K562 (cell line): Measurements from ENCODE around the gene ATXN1. TPM values are rescaled to one million over a fixed set of nuclear protein-coding genes. Genes with fewer than 3 reads are reported as not detected.

Source experiments
- ATAC-seq: fragments of 200-7000 bp; cut with Tn5 transposase; 3 replicates; pipeline ENCODE4 v1.9.1; 2020; ENCODE audit warnings: moderate library complexity
- BruUV-seq: library from RNA; stranded (reverse); fragments of 400-500 nt; replicated peaks from 2 replicates; lab custom pipeline; 2021; lab: Mats Ljungman, UMichigan
- CTCF ChIA-PET: fragments of 300-600 bp; formaldehyde crosslinking; extraction: SDS; loops from one replicate; lab custom pipeline; 2021; ENCODE audit warnings: low intra/inter-chr PET ratio; lab: Yijun Ruan, JAX
- POLR2A ChIA-PET: fragments of 300-600, 350-650 bp; sonication (Branson Sonifier 250); formaldehyde crosslinking; extraction: SDS; loops from one replicate; lab custom pipeline; 2021; ENCODE audit warnings: antibody characterized with exemption, inconsistent platforms; lab: Yijun Ruan, JAX
- DNase-seq, 4 experiments: peaks; one replicate each; pipeline versions ENCODE4 v3.0.0 to v3.0.0-alpha.2; 2011 to 2018; ENCODE audit warnings: low spot score in 3 of 4, mixed read lengths in 3 of 4; ENCODE audit errors: extremely low read depth in 1 of 4
- FAIRE-seq: peaks from 2 replicates; lab custom pipeline; 2011; peaks lifted over from hg19 to GRCh38; lab: Jason Lieb, UNC
- H2AFZ ChIP-seq: 2 replicates; pipeline ENCODE4 v1.6.0; 2011; ENCODE audit warnings: low read depth, low read length, control low read depth, inconsistent platforms
- H3K27ac ChIP-seq: fragments of 200-600 bp; 3 replicates; pipeline ENCODE4 v1.8.0; 2011; ENCODE audit warnings: low read depth, mild to moderate bottlenecking, control low read depth, inconsistent platforms, low read length, moderate library complexity, mixed read lengths; ENCODE audit errors: extremely low read depth
- H3K27me3 ChIP-seq, 2 experiments: fragments of 300-600 bp in 1 of 2; 2 replicates in 1 of 2; 3 replicates in 1 of 2; pipeline versions ENCODE4 v1.6.0 to v1.8.0; 2011; ENCODE audit warnings: inconsistent platforms in 2 of 2, low read length in 2 of 2, mild to moderate bottlenecking in 1 of 2, mixed read lengths in 1 of 2, moderate library complexity in 1 of 2; ENCODE audit not compliant: control insufficient read depth in 2 of 2, insufficient read depth in 2 of 2
- H3K36me3 ChIP-seq: fragments of 300-600 bp; 3 replicates; pipeline ENCODE4 v1.8.0; 2011; ENCODE audit warnings: mild to moderate bottlenecking, low read length, inconsistent platforms; ENCODE audit not compliant: control insufficient read depth, insufficient read depth
- H3K4me1 ChIP-seq, 2 experiments: fragments of 200-600 bp in 1 of 2; replicated peaks in 1 of 2; 2 replicates in 1 of 2; 3 replicates in 1 of 2; pipeline versions ENCODE4 v1.5.1 to v1.8.0; 2011; ENCODE audit warnings: inconsistent platforms in 2 of 2, low read length in 2 of 2, mild to moderate bottlenecking in 1 of 2, mixed read lengths in 1 of 2, moderate library complexity in 1 of 2; ENCODE audit not compliant: control insufficient read depth in 2 of 2, insufficient read depth in 2 of 2
- H3K4me2 ChIP-seq: 2 replicates; pipeline ENCODE4 v1.6.1; 2011; ENCODE audit warnings: low read length, control low read depth, inconsistent platforms, mixed read lengths; ENCODE audit not compliant: insufficient read depth
- H3K4me3 ChIP-seq: fragments of 200-600 bp; sonication (generic), shearing (Covaris generic); 2 replicates; pipeline ENCODE4 v1.5.1; 2016; ENCODE audit warnings: control low read depth, inconsistent platforms
- H3K79me2 ChIP-seq: fragments of 200-600 bp; 3 replicates; pipeline ENCODE4 v1.8.0; 2011; ENCODE audit warnings: low read length, inconsistent platforms; ENCODE audit not compliant: control insufficient read depth, insufficient read depth
- H3K9ac ChIP-seq, 2 experiments: 2 replicates each; pipeline versions ENCODE4 v1.6.0 to v1.6.1; 2011; ENCODE audit warnings: low read depth in 2 of 2, low read length in 2 of 2, control low read depth in 1 of 2, inconsistent platforms in 1 of 2, mild to moderate bottlenecking in 1 of 2, mixed read lengths in 1 of 2; ENCODE audit not compliant: insufficient read depth in 1 of 2
- H3K9me1 ChIP-seq: one replicate; pipeline ENCODE4 v1.6.0; 2011; ENCODE audit warnings: inconsistent platforms, mild to moderate bottlenecking, low read length, moderate library complexity; ENCODE audit not compliant: control insufficient read depth, insufficient read depth
- H3K9me3 ChIP-seq: replicated peaks from 2 replicates; pipeline ENCODE4 v1.5.1; 2011; ENCODE audit warnings: low read depth, low read length, inconsistent platforms; ENCODE audit not compliant: control insufficient read depth, insufficient read depth
- H4K20me1 ChIP-seq: replicated peaks from 2 replicates; pipeline ENCODE4 v1.6.1; 2011; ENCODE audit warnings: low read length, inconsistent platforms, mixed read lengths; ENCODE audit not compliant: control insufficient read depth, insufficient read depth
- CREBBP ChIP-seq: IDR thresholded peaks from one replicate; pipeline ENCODE4 v1.6.1; 2012; ENCODE audit warnings: low read depth, mild to moderate bottlenecking, control low read depth, inconsistent platforms, low read length
- FOXA3 ChIP-seq, 2 experiments: fragments of 450-650 bp in 1 of 2; sonication (generic) in 1 of 2; formaldehyde crosslinking; IDR thresholded peaks in 1 of 2; conservative IDR thresholded peaks in 1 of 2; 2 replicates each; pipeline versions ENCODE4 v1.4.0 to v1.8.0; 2020 to 2022; ENCODE audit warnings: mild to moderate bottlenecking in 2 of 2, missing genetic modification reagents in 1 of 2
- HNRNPUL1 ChIP-seq: fragments of 200-400 bp; formaldehyde crosslinking; IDR thresholded peaks from 2 replicates; pipeline ENCODE4 v1.6.1; 2017; ENCODE audit warnings: low read length
- NR2C2 ChIP-seq, 2 experiments: fragments of 200-800 bp in 1 of 2; sonication (Bioruptor generic) in 1 of 2; sonication (generic) in 1 of 2; formaldehyde crosslinking in 1 of 2; IDR thresholded peaks; 2 replicates each; pipeline versions ENCODE4 v1.6.1 to v1.8.0; 2016 to 2022; ENCODE audit warnings: mild to moderate bottlenecking in 1 of 2, missing compliant biosample characterization in 1 of 2, missing genetic modification characterization in 1 of 2, missing genetic modification reagents in 1 of 2
- NR4A1 ChIP-seq, 2 experiments: fragments of 250-450 bp in 1 of 2; fragments of 450-650 bp in 1 of 2; sonication (Bioruptor Pico) in 1 of 2; IDR thresholded peaks; 2 replicates each; pipeline versions ENCODE4 v1.4.0 to v1.6.1; 2016 to 2020; ENCODE audit warnings: mild to moderate bottlenecking in 2 of 2, missing compliant biosample characterization in 1 of 2, missing genetic modification characterization in 1 of 2, moderate library complexity in 1 of 2
- PHTF2 ChIP-seq: fragments of 250-450 bp; sonication (Bioruptor Pico); IDR thresholded peaks from 2 replicates; pipeline ENCODE4 v1.5.0; 2021; ENCODE audit warnings: mild to moderate bottlenecking
- RBM14 ChIP-seq: fragments of 200-400 bp; formaldehyde crosslinking; IDR thresholded peaks from 2 replicates; pipeline ENCODE4 v1.6.1; 2018; ENCODE audit warnings: low read depth, mild to moderate bottlenecking, low read length, moderate library complexity, borderline replicate concordance; ENCODE audit not compliant: insufficient read depth
- SOX6 ChIP-seq: fragments of 450-650 bp; IDR thresholded peaks from 2 replicates; pipeline ENCODE4 v1.6.1; 2014; ENCODE audit warnings: mild to moderate bottlenecking
- THAP12 ChIP-seq: fragments of 250-450 bp; sonication (Bioruptor Pico); IDR thresholded peaks from 2 replicates; pipeline ENCODE4 v1.9.0; 2021; ENCODE audit warnings: mild to moderate bottlenecking, inconsistent platforms
- ZC3H4 ChIP-seq: sonication (generic); formaldehyde crosslinking; IDR thresholded peaks from 2 replicates; pipeline ENCODE4 v1.9.0; 2021; ENCODE audit warnings: missing genetic modification reagents, borderline replicate concordance
- ZC3H8 ChIP-seq: fragments of 450-650 bp; IDR thresholded peaks from 2 replicates; pipeline ENCODE4 v1.6.1; 2017
- ZFP30 ChIP-seq: fragments of 250-450 bp; sonication (Bioruptor Pico); IDR thresholded peaks from 2 replicates; pipeline ENCODE4 v1.8.0; 2022; ENCODE audit warnings: moderate library complexity, mild to moderate bottlenecking, inconsistent platforms, borderline replicate concordance
- ZNF518B ChIP-seq: fragments of 250-450 bp; sonication (Bioruptor Pico); IDR thresholded peaks from 2 replicates; pipeline ENCODE4 v1.5.0; 2021; ENCODE audit warnings: mild to moderate bottlenecking, moderate library complexity
- ZNF561 ChIP-seq: fragments of 450-650 bp; formaldehyde crosslinking; conservative IDR thresholded peaks from 2 replicates; pipeline ENCODE4 v1.4.0; 2020; ENCODE audit warnings: mild to moderate bottlenecking, moderate library complexity
- ZNF695 ChIP-seq: fragments of 450-650 bp; formaldehyde crosslinking; IDR thresholded peaks from 2 replicates; pipeline ENCODE4 v1.4.0; 2020; ENCODE audit warnings: mild to moderate bottlenecking, moderate library complexity
- WGBS: fragments of 100-300 bp; shearing (Covaris generic); methylation state at CpG from one replicate; pipeline ENCODE4 v1.1.6; 2016; ENCODE audit warnings: low coverage, mixed read lengths; ENCODE audit not compliant: insufficient coverage; ENCODE audit errors: missing lambda C conversion rate; 5-methylcytosine and 5-hydroxymethylcytosine counted together
- in situ Hi-C: fragments of 300-500 bp; cut with MboI; formaldehyde crosslinking; loops from 4 replicates; pipeline ENCODE4 v1.15.0; 2018; ENCODE audit warnings: inconsistent platforms, mixed read lengths
- intact Hi-C: fragments of 100-400 bp; cut with micrococcal nuclease; formaldehyde crosslinking; loops from 2 replicates; pipeline ENCODE4 v1.14.2; 2022
- polyA plus RNA-seq, 8 experiments: library from polyadenylated mRNA; depleted of rRNA in 4 of 8; stranded (reverse) in 5 of 8; unstranded in 3 of 8; fragments of >200 nt; fragmentation: Nextera tagmentation in 2 of 8; fragmentation: Illumina TruSeq in 1 of 8; extraction: Ambion mirVana in 2 of 8; extraction: Trizol in 1 of 8; gene quantifications; 2 replicates each; pipeline versions ENCODE4 v1.2.1 to v1.2.3, GENCODE V29; 2011 to 2014; ENCODE audit warnings: inconsistent platforms in 1 of 8, missing spikeins in 1 of 8
- total RNA-seq, 7 experiments: library from RNA; depleted of rRNA in 6 of 7; stranded (reverse); fragments of >200 nt in 6 of 7; fragmentation: Illumina TruSeq in 2 of 7; extraction: Trizol in 2 of 7; gene quantifications; 2 replicates each; pipeline versions ENCODE4 v1.2.1 to v1.2.3, GENCODE V29; 2011 to 2021; ENCODE audit warnings: low replicate concordance in 1 of 7

The ATXN1 gene
- total and polyA plus RNA-seq, 9 of the 15 experiments (the other 6 are each of a cell fraction or from before 2014, with no cell fraction given): under 0.01 to 1.2 (median 0.58) TPM

- in situ Hi-C loops (no loop called here), intact Hi-C loops (no loop called here)
- Histone ChIP-seq H3K4me2 (no peak overlapping the region), H3K79me2 (no peaks in the 10 kb centered on the region), H3K9ac (no peak overlapping the region), H3K9me1 (no peaks in the 10 kb centered on the region), H3K27me3 (peaks cover 5 to 34% of the 10 kb centered on the region in 2 experiments; a peak in 3 of 5 replicates), H3K4me1 (no peaks in the 10 kb centered on the region), H3K36me3 (no peaks in the 10 kb centered on the region), H2AFZ (no peak overlapping the region), H4K20me1 (no peaks in the 10 kb centered on the region), H3K9me3 (no peaks in the 10 kb centered on the region), H3K27ac (no peak overlapping the region), H3K4me3 (no peak overlapping the region)
- FAIRE-seq: no peak
- POLR2A ChIA-PET: interaction anchor here (1.0 kb wide), 1 partner anchor 25 kb away, joined by 5 read pairs; no protein-coding TSS in a partner anchor
- BruUV-seq: no TSS peak
- no peak for DNase-seq
- 2% methylated on average over 14 of the region's 14 CpGs for WGBS
- peak; percentile 34; the same call in 2 of the 3 replicates for ATAC-seq
- CTCF ChIA-PET: no interaction called here
- no peak for TF ChIP-seq HNRNPUL1
- no peak for TF ChIP-seq ZC3H4 (CRISPR knock-in tag)
- no peak for TF ChIP-seq NR4A1 (CRISPR knock-in tag; IDR thresholded peaks at IDR 0.05)
- TF ChIP-seq NR4A1 (tag; IDR thresholded peaks at IDR 0.05): no peak
- no peak for TF ChIP-seq ZNF561 (CRISPR knock-in tag)
- TF ChIP-seq PHTF2 (CRISPR knock-in tag): no peak
- TF ChIP-seq SOX6: no peak
- TF ChIP-seq FOXA3 (CRISPR knock-in tag; conservative IDR thresholded peaks at IDR 0.05 in 1 of 2, IDR thresholded peaks at IDR 0.05 in 1 of 2): no peak
- TF ChIP-seq RBM14: no peak
- no peak for TF ChIP-seq ZFP30 (CRISPR knock-in tag)
- no peak for TF ChIP-seq ZC3H8
- TF ChIP-seq NR2C2 (CRISPR knock-in tag; IDR thresholded peaks at IDR 0.05): no peak
- TF ChIP-seq NR2C2 (tag; IDR thresholded peaks at IDR 0.05): no peak
- TF ChIP-seq ZNF518B: no peak
- no peak for TF ChIP-seq ZNF695 (CRISPR knock-in tag)
- no peak for TF ChIP-seq CREBBP
- TF ChIP-seq THAP12 (CRISPR knock-in tag): no peak
Observed at GRCh38 chr6:16540804-16541752, 220.2 kb downstream of the ATXN1 start.
